Measurements from ENCODE around the gene ACTA2.

ACTA2 gene

GRCh38 chr10:88968391-88968790, 15.8 kb upstream of the ACTA2 start:
- Histone ChIP-seq H3K4me3 (ENCODE audit: low read depth, low read length) (no peak overlapping the region), H3K79me2 (ENCODE audit: control insufficient read depth, insufficient read depth, low read length, unreplicated experiment) (no peaks in the 10 kb centered on the region), H3K27me3 (ENCODE audit: insufficient read depth, low read length) (no peaks in the 10 kb centered on the region), H2AFZ (ENCODE audit: low read length, unreplicated experiment) (no peak overlapping the region), H3K36me3 (ENCODE audit: insufficient read depth, low read length) (no peaks in the 10 kb centered on the region), H3K27ac (ENCODE audit: low read depth, low read length) (no peak overlapping the region), H3K4me1 (ENCODE audit: control insufficient read depth, insufficient read depth, low read length, unreplicated experiment) (peaks cover 2% of the 10 kb centered on the region)

DNA sequence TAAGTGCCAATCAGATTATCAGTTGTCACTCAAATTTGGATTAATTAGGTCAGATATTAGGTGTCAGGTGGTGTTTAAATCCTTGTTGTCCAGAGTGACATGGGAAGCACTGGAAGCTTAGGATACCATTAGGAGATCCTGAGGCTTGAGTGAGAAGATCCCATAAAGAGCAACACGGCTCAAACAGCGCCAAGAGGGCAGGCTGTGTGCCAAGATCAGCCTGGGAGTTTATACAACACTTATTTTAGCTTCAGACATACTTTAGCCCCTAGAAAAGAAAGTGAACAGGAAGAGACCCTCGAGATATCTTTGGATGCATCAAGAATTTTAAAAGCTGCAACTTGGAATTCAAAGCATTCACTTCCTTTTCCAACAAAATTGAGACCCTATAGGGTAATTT, 14.2 kb upstream of the ACTA2 start:
- Histone ChIP-seq H3K27ac (ENCODE audit: low read depth, low read length) (no peak overlapping the region), H3K4me1 (ENCODE audit: control insufficient read depth, insufficient read depth, low read length, unreplicated experiment) (no peaks in the 10 kb centered on the region), H3K79me2 (ENCODE audit: control insufficient read depth, insufficient read depth, low read length, unreplicated experiment) (no peaks in the 10 kb centered on the region), H3K4me3 (ENCODE audit: low read depth, low read length) (no peak overlapping the region), H3K36me3 (ENCODE audit: insufficient read depth, low read length) (no peaks in the 10 kb centered on the region), H2AFZ (ENCODE audit: low read length, unreplicated experiment) (no peak overlapping the region), H3K27me3 (ENCODE audit: insufficient read depth, low read length) (no peaks in the 10 kb centered on the region)

DNA sequence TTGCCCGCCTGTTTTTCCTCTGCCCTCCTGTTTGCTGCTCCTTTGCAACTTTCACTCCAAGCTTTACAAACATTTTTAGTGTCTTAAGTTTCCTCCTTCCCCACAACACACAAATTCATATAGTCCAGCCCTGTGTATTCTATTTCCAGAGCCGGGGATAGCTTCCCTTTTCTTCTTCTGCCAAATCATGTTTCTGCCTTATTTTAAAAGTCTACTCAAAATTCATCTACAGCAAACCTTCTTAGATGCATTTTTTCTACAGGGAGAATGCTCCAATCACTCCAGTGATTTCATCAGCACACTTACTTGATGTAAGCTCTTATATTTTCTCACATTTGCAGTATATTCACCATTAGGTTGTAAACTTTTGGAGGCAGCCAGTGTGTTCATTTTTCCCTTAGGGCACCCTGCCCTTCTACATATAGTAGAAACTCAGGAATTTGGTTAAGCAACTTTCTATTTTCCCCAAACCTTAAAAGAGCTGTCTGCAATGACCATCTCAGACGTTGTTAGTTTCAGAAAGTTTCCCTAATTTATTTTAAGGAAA, 12.4 kb upstream of the ACTA2 start:
- Histone ChIP-seq H3K27ac (ENCODE audit: low read depth, low read length) (no peak overlapping the region), H3K4me1 (ENCODE audit: control insufficient read depth, insufficient read depth, low read length, unreplicated experiment) (no peaks in the 10 kb centered on the region), H3K79me2 (ENCODE audit: control insufficient read depth, insufficient read depth, low read length, unreplicated experiment) (no peaks in the 10 kb centered on the region), H2AFZ (ENCODE audit: low read length, unreplicated experiment) (no peak overlapping the region), H3K36me3 (ENCODE audit: insufficient read depth, low read length) (no peaks in the 10 kb centered on the region), H3K27me3 (ENCODE audit: insufficient read depth, low read length) (no peaks in the 10 kb centered on the region), H3K4me3 (ENCODE audit: low read depth, low read length) (no peak overlapping the region)

DNA sequence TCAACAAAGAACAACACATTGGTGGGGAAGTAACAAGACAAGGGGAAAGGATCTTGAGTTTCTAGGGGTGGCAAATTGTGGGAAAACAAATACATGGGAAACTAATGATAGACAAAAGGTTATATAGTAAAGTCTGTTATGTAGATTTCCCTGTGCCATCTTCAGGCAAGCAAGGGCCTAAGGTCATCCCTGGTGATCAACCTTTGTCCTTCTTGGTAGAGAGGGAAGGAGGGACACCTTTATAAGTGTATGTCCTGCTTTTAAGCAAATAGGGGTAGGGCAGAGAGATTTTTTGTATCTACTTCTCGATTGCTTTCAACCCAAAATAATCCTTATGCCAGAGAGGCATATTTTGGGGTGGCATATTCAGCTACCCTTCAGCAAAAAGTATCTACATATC, 11.8 kb upstream of the ACTA2 start:
- Histone ChIP-seq H3K4me3 (ENCODE audit: low read depth, low read length) (no peak overlapping the region), H2AFZ (ENCODE audit: low read length, unreplicated experiment) (no peak overlapping the region), H3K4me1 (ENCODE audit: control insufficient read depth, insufficient read depth, low read length, unreplicated experiment) (no peaks in the 10 kb centered on the region), H3K27me3 (ENCODE audit: insufficient read depth, low read length) (no peaks in the 10 kb centered on the region), H3K36me3 (ENCODE audit: insufficient read depth, low read length) (no peaks in the 10 kb centered on the region), H3K79me2 (ENCODE audit: control insufficient read depth, insufficient read depth, low read length, unreplicated experiment) (no peaks in the 10 kb centered on the region), H3K27ac (ENCODE audit: low read depth, low read length) (no peak overlapping the region)

- H2AFZ ChIP-seq (ENCODE audit: low read length, unreplicated experiment), result no peak overlapping the region
- no peaks in the 10 kb centered on the region for H3K4me1 ChIP-seq (ENCODE audit: control insufficient read depth, insufficient read depth, low read length, unreplicated experiment)
- no peaks in the 10 kb centered on the region for H3K79me2 ChIP-seq (ENCODE audit: control insufficient read depth, insufficient read depth, low read length, unreplicated experiment)
- H3K27ac ChIP-seq (ENCODE audit: low read depth, low read length), result no peak overlapping the region
- H3K27me3 ChIP-seq (ENCODE audit: insufficient read depth, low read length), result no peaks in the 10 kb centered on the region
- no peaks in the 10 kb centered on the region for H3K36me3 ChIP-seq (ENCODE audit: insufficient read depth, low read length)
- no peak overlapping the region for H3K4me3 ChIP-seq (ENCODE audit: low read depth, low read length)
Observed at GRCh38 chr10:88963318-88963717, 10.7 kb upstream of the ACTA2 start.

- no peaks in the 10 kb centered on the region for H3K36me3 ChIP-seq (ENCODE audit: insufficient read depth, low read length)
- no peaks in the 10 kb centered on the region for H3K27me3 ChIP-seq (ENCODE audit: insufficient read depth, low read length)
- H3K27ac ChIP-seq (ENCODE audit: low read depth, low read length), result no peak overlapping the region
- H3K4me1 ChIP-seq (ENCODE audit: control insufficient read depth, insufficient read depth, low read length, unreplicated experiment), result no peaks in the 10 kb centered on the region
- no peaks in the 10 kb centered on the region for H3K79me2 ChIP-seq (ENCODE audit: control insufficient read depth, insufficient read depth, low read length, unreplicated experiment)
- no peak overlapping the region for H3K4me3 ChIP-seq (ENCODE audit: low read depth, low read length)
- no peak overlapping the region for H2AFZ ChIP-seq (ENCODE audit: low read length, unreplicated experiment)
Observed at GRCh38 chr10:88962336-88962735, 9.8 kb upstream of the ACTA2 start.

GRCh38 chr10:88961266-88961665, 8.7 kb upstream of the ACTA2 start:
- Histone ChIP-seq H3K4me1 (ENCODE audit: control insufficient read depth, insufficient read depth, low read length, unreplicated experiment) (no peaks in the 10 kb centered on the region), H3K79me2 (ENCODE audit: control insufficient read depth, insufficient read depth, low read length, unreplicated experiment) (no peaks in the 10 kb centered on the region), H3K27ac (ENCODE audit: low read depth, low read length) (no peak overlapping the region), H2AFZ (ENCODE audit: low read length, unreplicated experiment) (no peak overlapping the region), H3K27me3 (ENCODE audit: insufficient read depth, low read length) (no peaks in the 10 kb centered on the region), H3K4me3 (ENCODE audit: low read depth, low read length) (no peak overlapping the region), H3K36me3 (ENCODE audit: insufficient read depth, low read length) (no peaks in the 10 kb centered on the region)

DNA sequence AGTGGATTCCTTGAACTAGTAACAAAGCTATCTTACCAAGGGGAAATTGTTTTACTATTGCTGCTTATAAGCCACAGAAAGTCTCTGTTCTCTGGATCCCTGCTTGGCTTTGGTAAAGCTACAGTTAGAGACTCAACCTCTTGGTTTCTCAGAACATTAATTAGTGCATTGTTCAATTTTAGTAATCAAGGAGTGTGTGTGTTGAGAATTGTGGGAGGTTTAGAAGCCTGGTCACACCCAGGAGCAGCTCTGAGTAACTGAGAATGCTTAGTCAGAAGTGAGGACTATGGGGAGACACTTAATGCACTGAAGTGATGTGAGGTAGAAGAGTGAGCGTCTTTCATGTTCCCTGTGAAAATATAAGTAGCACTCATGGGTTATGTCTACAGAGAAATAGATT, 8.2 kb upstream of the ACTA2 start:
- Histone ChIP-seq H3K4me3 (ENCODE audit: low read depth, low read length) (no peak overlapping the region), H3K79me2 (ENCODE audit: control insufficient read depth, insufficient read depth, low read length, unreplicated experiment) (no peaks in the 10 kb centered on the region), H3K27ac (ENCODE audit: low read depth, low read length) (no peak overlapping the region), H3K36me3 (ENCODE audit: insufficient read depth, low read length) (no peaks in the 10 kb centered on the region), H3K4me1 (ENCODE audit: control insufficient read depth, insufficient read depth, low read length, unreplicated experiment) (no peaks in the 10 kb centered on the region), H3K27me3 (ENCODE audit: insufficient read depth, low read length) (no peaks in the 10 kb centered on the region), H2AFZ (ENCODE audit: low read length, unreplicated experiment) (no peak overlapping the region)

GRCh38 chr10:88958721-88959120, 6.1 kb upstream of the ACTA2 start:
- H3K79me2 ChIP-seq (ENCODE audit: control insufficient read depth, insufficient read depth, low read length, unreplicated experiment), result no peaks in the 10 kb centered on the region
- no peaks in the 10 kb centered on the region for H3K36me3 ChIP-seq (ENCODE audit: insufficient read depth, low read length)
- no peak overlapping the region for H2AFZ ChIP-seq (ENCODE audit: low read length, unreplicated experiment)
- no peak overlapping the region for H3K27ac ChIP-seq (ENCODE audit: low read depth, low read length)
- H3K27me3 ChIP-seq (ENCODE audit: insufficient read depth, low read length), result no peaks in the 10 kb centered on the region
- no peaks in the 10 kb centered on the region for H3K4me1 ChIP-seq (ENCODE audit: control insufficient read depth, insufficient read depth, low read length, unreplicated experiment)
- H3K4me3 ChIP-seq (ENCODE audit: low read depth, low read length), result no peak overlapping the region

GRCh38 chr10:88957381-88957780, 4.8 kb upstream of the ACTA2 start:
- no peaks in the 10 kb centered on the region for H3K27me3 ChIP-seq (ENCODE audit: insufficient read depth, low read length)
- H2AFZ ChIP-seq (ENCODE audit: low read length, unreplicated experiment), result no peak overlapping the region
- peaks cover 5% of the 10 kb centered on the region for H3K4me1 ChIP-seq (ENCODE audit: control insufficient read depth, insufficient read depth, low read length, unreplicated experiment)
- no peaks in the 10 kb centered on the region for H3K79me2 ChIP-seq (ENCODE audit: control insufficient read depth, insufficient read depth, low read length, unreplicated experiment)
- no peak overlapping the region for H3K27ac ChIP-seq (ENCODE audit: low read depth, low read length)
- H3K4me3 ChIP-seq (ENCODE audit: low read depth, low read length), result no peak overlapping the region
- H3K36me3 ChIP-seq (ENCODE audit: insufficient read depth, low read length), result no peaks in the 10 kb centered on the region

DNA sequence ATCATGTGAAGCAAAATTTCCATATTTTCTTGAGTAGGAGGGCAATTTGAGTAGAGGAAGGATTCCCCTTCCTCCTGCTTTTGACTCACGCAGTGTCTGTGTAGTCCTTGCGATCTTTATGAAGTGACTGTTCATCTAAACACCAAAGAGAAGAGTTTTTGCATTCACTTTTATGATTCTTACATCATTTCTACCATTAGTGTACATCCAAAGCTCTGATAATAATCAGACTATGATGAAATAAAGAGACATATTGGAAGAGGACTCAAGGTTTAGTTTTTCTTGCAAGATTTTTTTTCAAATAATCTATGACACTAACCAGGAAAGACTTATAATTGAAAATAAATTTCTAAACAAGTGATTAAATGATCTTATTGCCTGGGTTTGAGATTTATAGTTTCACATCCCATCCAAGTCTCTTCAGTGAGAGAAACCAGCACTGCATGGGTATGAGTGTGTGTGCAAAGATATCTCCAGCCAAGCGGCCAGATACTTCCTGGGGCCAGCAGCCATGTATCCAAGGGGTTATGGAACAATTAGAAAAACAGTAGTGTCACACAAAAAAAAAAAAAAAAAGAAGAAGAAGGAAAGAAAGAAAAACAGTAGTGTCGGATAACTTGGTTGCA, 2.0 kb upstream of the ACTA2 start:
- Histone ChIP-seq H2AFZ (ENCODE audit: low read length, unreplicated experiment) (no peak overlapping the region), H3K4me1 (ENCODE audit: control insufficient read depth, insufficient read depth, low read length, unreplicated experiment) (peaks cover 31% of the 10 kb centered on the region), H3K27me3 (ENCODE audit: insufficient read depth, low read length) (no peaks in the 10 kb centered on the region), H3K36me3 (ENCODE audit: insufficient read depth, low read length) (no peaks in the 10 kb centered on the region), H3K79me2 (ENCODE audit: control insufficient read depth, insufficient read depth, low read length, unreplicated experiment) (no peaks in the 10 kb centered on the region), H3K4me3 (ENCODE audit: low read depth, low read length) (no peak overlapping the region), H3K27ac (ENCODE audit: low read depth, low read length) (no peak overlapping the region)
